ENCODE results near the gene CHRNB1. TPM values are rescaled to one million over a fixed set of nuclear protein-coding genes. Genes with fewer than 3 reads are reported as not detected.

The CHRNB1 gene
- polyA plus RNA-seq, 1 donor from 2014 or later = 18.2 TPM

- Histone ChIP-seq H3K9me3 (ENCODE audit: low read length) (no peaks in the 10 kb centered on the region), H3K27me3 (ENCODE audit: insufficient read depth, low read depth, low read length) (no peaks in the 10 kb centered on the region), H3K9me2 (ENCODE audit: insufficient read depth, low read length) (no peaks in the 10 kb centered on the region), H4K20me1 (ENCODE audit: insufficient read depth) (peaks cover 4% of the 10 kb centered on the region), H3K36me3 (ENCODE audit: insufficient read depth, low read length) (no peaks in the 10 kb centered on the region), H3K4me3 (ENCODE audit: low read length) (no peak overlapping the region), H3K27ac (ENCODE audit: low read length) (no peak overlapping the region), H3K9ac (ENCODE audit: low read length) (no peak overlapping the region), H3K4me2 (ENCODE audit: low read length) (no peak overlapping the region), H3F3A (ENCODE audit: insufficient read depth, low read length, poor library complexity, severe bottlenecking) (no peaks in the 10 kb centered on the region), H3K79me2 (replicated peaks; ENCODE audit: insufficient read depth, low read length) (peaks cover 37% of the 10 kb centered on the region), H2AFZ (ENCODE audit: low read depth, low read length) (no peak overlapping the region)
- TF ChIP-seq MXI1 (conservative IDR thresholded peaks at IDR 0.05; ENCODE audit: poor library complexity, severe bottlenecking) (no peak), SMC3 (conservative IDR thresholded peaks at IDR 0.05; ENCODE audit: poor library complexity) (no peak), CTCF (IDR thresholded peaks at IDR 0.05; ENCODE audit: poor library complexity, severe bottlenecking) (no peak), REST (IDR thresholded peaks at IDR 0.05; ENCODE audit: borderline replicate concordance) (no peak), TAF1 (IDR thresholded peaks at IDR 0.05; ENCODE audit: low read depth) (no peak), RAD21 (conservative IDR thresholded peaks at IDR 0.05) (no peak), EZH2 (IDR thresholded peaks at IDR 0.05; ENCODE audit: borderline replicate concordance, insufficient read depth, low read length, poor library complexity, severe bottlenecking) (no peak), POLR2AphosphoS5 (IDR thresholded peaks at IDR 0.05) (no peak), EP300 (conservative IDR thresholded peaks at IDR 0.05; ENCODE audit: poor library complexity, severe bottlenecking) (no peak)
Measured at GRCh38 chr17:7497228-7497627, 52.4 kb downstream of the CHRNB1 start.

- no peaks in the 10 kb centered on the region for H3K27me3 ChIP-seq (ENCODE audit: insufficient read depth, low read depth, low read length)
- H3K27ac ChIP-seq (ENCODE audit: low read length) = no peak overlapping the region
- H3F3A ChIP-seq (ENCODE audit: insufficient read depth, low read length, poor library complexity, severe bottlenecking) = no peaks in the 10 kb centered on the region
- no peaks in the 10 kb centered on the region for H3K9me3 ChIP-seq (ENCODE audit: low read length)
- H3K79me2 ChIP-seq (replicated peaks; ENCODE audit: insufficient read depth, low read length) = peaks cover 33% of the 10 kb centered on the region
- peaks cover 4% of the 10 kb centered on the region for H4K20me1 ChIP-seq (ENCODE audit: insufficient read depth)
- no peak overlapping the region for H3K4me2 ChIP-seq (ENCODE audit: low read length)
- H3K4me3 ChIP-seq (ENCODE audit: low read length) = no peak overlapping the region
- H2AFZ ChIP-seq (ENCODE audit: low read depth, low read length) = no peak overlapping the region
- H3K9me2 ChIP-seq (ENCODE audit: insufficient read depth, low read length) = no peaks in the 10 kb centered on the region
- TF ChIP-seq TAF1 (IDR thresholded peaks at IDR 0.05; ENCODE audit: low read depth) = no peak
- no peak for TF ChIP-seq RAD21 (conservative IDR thresholded peaks at IDR 0.05)
- TF ChIP-seq MXI1 (conservative IDR thresholded peaks at IDR 0.05; ENCODE audit: poor library complexity, severe bottlenecking) = no peak
- TF ChIP-seq EZH2 (IDR thresholded peaks at IDR 0.05; ENCODE audit: borderline replicate concordance, insufficient read depth, low read length, poor library complexity, severe bottlenecking) = no peak
- TF ChIP-seq EP300 (conservative IDR thresholded peaks at IDR 0.05; ENCODE audit: poor library complexity, severe bottlenecking) = no peak
- no peak for TF ChIP-seq POLR2AphosphoS5 (IDR thresholded peaks at IDR 0.05)
- no peak for TF ChIP-seq SMC3 (conservative IDR thresholded peaks at IDR 0.05; ENCODE audit: poor library complexity)
- no peak for TF ChIP-seq CTCF (IDR thresholded peaks at IDR 0.05; ENCODE audit: poor library complexity, severe bottlenecking)
- TF ChIP-seq REST (IDR thresholded peaks at IDR 0.05; ENCODE audit: borderline replicate concordance) = no peak
- H3K9ac ChIP-seq (ENCODE audit: low read length) = no peak overlapping the region
- H3K36me3 ChIP-seq (ENCODE audit: insufficient read depth, low read length) = no peaks in the 10 kb centered on the region
Measured at GRCh38 chr17:7497636-7498035, 52.8 kb downstream of the CHRNB1 start.
